SK-N-MC (cell line): ENCODE data around the gene PLA2G6.

Experiments used
- DNase-seq: peaks from one replicate; pipeline ENCODE4 v3.0.0-alpha.2; 2011; ENCODE audit warnings: low read depth, low spot score
- H3K27ac ChIP-seq: fragments of 200-600 bp; sonication (generic); 2 replicates; pipeline ENCODE4 v1.5.1; 2016; ENCODE audit warnings: mixed run types
- H3K36me3 ChIP-seq: fragments of 200-600 bp; sonication (generic); 2 replicates; pipeline ENCODE4 v1.6.1; 2017; ENCODE audit warnings: antibody characterized with exemption, low read length, mixed read lengths; ENCODE audit not compliant: insufficient read depth
- H3K4me3 ChIP-seq: fragments of 200-600 bp; sonication (generic); 2 replicates; pipeline ENCODE4 v1.5.1; 2016
- H3K9ac ChIP-seq: fragments of 200-600 bp; sonication (generic); 2 replicates; pipeline ENCODE4 v1.8.0; 2017; ENCODE audit warnings: mixed run types, mixed read lengths; ENCODE audit not compliant: insufficient read length
- H3K9me3 ChIP-seq: fragments of 200-600 bp; sonication (generic); 2 replicates; pipeline ENCODE4 v1.6.1; 2017; ENCODE audit warnings: low read depth, mild to moderate bottlenecking, antibody characterized with exemption, low read length, moderate library complexity, mixed read lengths
- EZH2 ChIP-seq: fragments of 200-600 bp; sonication (generic); IDR thresholded peaks from one replicate; pipeline ENCODE4 v1.6.1; 2017; ENCODE audit warnings: antibody characterized with exemption
- FOXP2 ChIP-seq: optimal IDR thresholded peaks from 2 replicates; pipeline ENCODE3; 2011; ENCODE audit warnings: mild to moderate bottlenecking, moderate library complexity; ENCODE audit not compliant: insufficient read depth; ENCODE audit errors: extremely low read length, control extremely low read depth
- POLR2AphosphoS5 ChIP-seq: IDR thresholded peaks from 2 replicates; pipeline ENCODE4 v1.6.1; 2012; ENCODE audit warnings: mild to moderate bottlenecking, low read depth, low read length, borderline replicate concordance

PLA2G6 gene

GRCh38 chr22:38078046-38078840 is 103.4 kb downstream of the PLA2G6 start:
- Histone ChIP-seq H3K9ac (no peak overlapping the region), H3K27ac (no peak overlapping the region), H3K4me3 (no peak overlapping the region), H3K36me3 (no peaks in the 10 kb centered on the region), H3K9me3 (no peaks in the 10 kb centered on the region)
- TF ChIP-seq EZH2 = no peak
- TF ChIP-seq FOXP2 = no peak
- TF ChIP-seq POLR2AphosphoS5 = no peak
- no peak for DNase-seq

- TF ChIP-seq FOXP2 (no peak), EZH2 (no peak), POLR2AphosphoS5 (no peak)
- H3K4me3 ChIP-seq = no peak overlapping the region
- H3K27ac ChIP-seq = no peak overlapping the region
- H3K9ac ChIP-seq = no peak overlapping the region
- DNase-seq = no peak
- no peaks in the 10 kb centered on the region for H3K9me3 ChIP-seq
- no peaks in the 10 kb centered on the region; the same call in 1 of the 2 replicates for H3K36me3 ChIP-seq
Observed at GRCh38 chr22:38077595-38077994, 104.0 kb downstream of the PLA2G6 start.

- Histone ChIP-seq H3K9ac (no peak overlapping the region), H3K9me3 (no peaks in the 10 kb centered on the region), H3K27ac (no peak overlapping the region), H3K4me3 (no peak overlapping the region), H3K36me3 (no peaks in the 10 kb centered on the region; the same call in 1 of the 2 replicates)
- no peak for DNase-seq
- no peak for TF ChIP-seq EZH2
- no peak for TF ChIP-seq POLR2AphosphoS5
- no peak for TF ChIP-seq FOXP2
Observed at GRCh38 chr22:38077096-38077495, 104.5 kb downstream of the PLA2G6 start.

GRCh38 chr22:38075961-38076360 is 105.7 kb downstream of the PLA2G6 start:
- DNase-seq = no peak
- Histone ChIP-seq H3K27ac (no peak overlapping the region), H3K4me3 (no peak overlapping the region), H3K36me3 (no peaks in the 10 kb centered on the region; the same call in 1 of the 2 replicates), H3K9ac (no peak overlapping the region), H3K9me3 (no peaks in the 10 kb centered on the region)
- TF ChIP-seq POLR2AphosphoS5 (no peak), FOXP2 (no peak), EZH2 (no peak)

GRCh38 chr22:38075105-38075825 is 106.4 kb downstream of the PLA2G6 start:
- TF ChIP-seq POLR2AphosphoS5 = no peak
- Histone ChIP-seq H3K9ac (no peak overlapping the region), H3K36me3 (no peaks in the 10 kb centered on the region; the same call in 1 of the 2 replicates), H3K9me3 (no peaks in the 10 kb centered on the region), H3K4me3 (no peak overlapping the region), H3K27ac (no peak overlapping the region)
- DNase-seq = no peak

- no peak for DNase-seq
- no peak overlapping the region for H3K27ac ChIP-seq
- H3K9me3 ChIP-seq = no peaks in the 10 kb centered on the region
- no peak overlapping the region for H3K4me3 ChIP-seq
- H3K9ac ChIP-seq = no peak overlapping the region
- TF ChIP-seq FOXP2 (no peak), EZH2 (no peak), POLR2AphosphoS5 (no peak)
- H3K36me3 ChIP-seq = no peaks in the 10 kb centered on the region; the same call in 1 of the 2 replicates
Observed at GRCh38 chr22:38074181-38075104, 107.2 kb downstream of the PLA2G6 start.

GRCh38 chr22:38073150-38074130 is 108.2 kb downstream of the PLA2G6 start:
- H3K4me3 ChIP-seq = no peak overlapping the region
- no peak overlapping the region for H3K9ac ChIP-seq
- no peak for DNase-seq
- no peak overlapping the region for H3K27ac ChIP-seq
- no peaks in the 10 kb centered on the region; the same call in 1 of the 2 replicates for H3K36me3 ChIP-seq
- no peaks in the 10 kb centered on the region for H3K9me3 ChIP-seq
- TF ChIP-seq EZH2 = no peak
- no peak for TF ChIP-seq POLR2AphosphoS5
- TF ChIP-seq FOXP2 = no peak
